GM23248 (cell line): ENCODE results near the gene NEUROD6. TPM values are rescaled to one million over a fixed set of nuclear protein-coding genes. Genes with fewer than 3 reads are reported as not detected.

Source experiments
- DNase-seq: peaks from one replicate; pipeline ENCODE4 v3.0.0-alpha.2; 2015
- H2AFZ ChIP-seq: fragments of 200-600 bp; sonication (generic); 2 replicates; pipeline ENCODE4 v1.6.1; 2016; ENCODE audit warnings: antibody characterized with exemption
- H3F3A ChIP-seq: fragments of 200-600 bp; sonication (generic); 2 replicates; pipeline ENCODE4 v1.6.1; 2016; ENCODE audit warnings: mild to moderate bottlenecking, antibody characterized with exemption, mixed run types; ENCODE audit not compliant: insufficient read depth
- H3K27ac ChIP-seq: fragments of 200-600 bp; sonication (generic); 2 replicates; pipeline ENCODE4 v1.5.1; 2016; ENCODE audit warnings: mild to moderate bottlenecking
- H3K27me3 ChIP-seq: fragments of 200-600 bp; sonication (generic); replicated peaks from 2 replicates; pipeline ENCODE4 v1.6.1; 2016; ENCODE audit warnings: mild to moderate bottlenecking; ENCODE audit not compliant: insufficient read depth
- H3K36me3 ChIP-seq: fragments of 200-600 bp; sonication (generic); 2 replicates; pipeline ENCODE4 v1.6.1; 2016; ENCODE audit warnings: low read depth, mild to moderate bottlenecking
- H3K4me1 ChIP-seq: fragments of 200-600 bp; sonication (generic); 2 replicates; pipeline ENCODE4 v1.6.1; 2016; ENCODE audit warnings: mild to moderate bottlenecking; ENCODE audit not compliant: insufficient read depth
- H3K4me2 ChIP-seq: fragments of 200-600 bp; sonication (generic); one replicate; pipeline ENCODE4 v1.6.1; 2016; ENCODE audit warnings: mild to moderate bottlenecking; ENCODE audit not compliant: unreplicated experiment
- H3K4me3 ChIP-seq: fragments of 200-600 bp; sonication (generic); 2 replicates; pipeline ENCODE4 v1.5.1; 2016; ENCODE audit warnings: mild to moderate bottlenecking
- H3K79me2 ChIP-seq: fragments of 200-600 bp; sonication (generic); 2 replicates; pipeline ENCODE4 v1.6.1; 2016; ENCODE audit warnings: mild to moderate bottlenecking; ENCODE audit not compliant: insufficient read depth
- H3K9ac ChIP-seq: fragments of 200-600 bp; sonication (generic); 2 replicates; pipeline ENCODE4 v1.6.1; 2016; ENCODE audit warnings: mild to moderate bottlenecking
- H3K9me2 ChIP-seq: fragments of 200-600 bp; sonication (generic); 2 replicates; pipeline ENCODE4 v1.6.1; 2016; ENCODE audit warnings: mixed run types, mild to moderate bottlenecking, moderate library complexity; ENCODE audit not compliant: insufficient read depth
- H3K9me3 ChIP-seq: fragments of 200-600 bp; sonication (generic); one replicate; pipeline ENCODE4 v1.6.1; 2017; ENCODE audit warnings: low read depth
- H4K20me1 ChIP-seq: fragments of 200-600 bp; sonication (generic); 2 replicates; pipeline ENCODE4 v1.6.0; 2016; ENCODE audit not compliant: insufficient read depth
- EZH2 ChIP-seq: fragments of 200-600 bp; sonication (generic); IDR thresholded peaks from 2 replicates; pipeline ENCODE4 v1.6.1; 2018; ENCODE audit warnings: antibody characterized with exemption, mild to moderate bottlenecking; ENCODE audit not compliant: insufficient read depth, poor library complexity, severe bottlenecking
- EZH2phosphoT487 ChIP-seq: fragments of 200-600 bp; sonication (generic); IDR thresholded peaks from 2 replicates; pipeline ENCODE4 v1.6.1; 2018; ENCODE audit warnings: antibody characterized with exemption, moderate library complexity, mild to moderate bottlenecking, low read depth; ENCODE audit not compliant: insufficient read depth
- WGBS, 2 experiments: methylation state at CpG; one replicate each; pipeline ENCODE4 v1.1.6; 2015 to 2017; ENCODE audit warnings: low lambda C conversion rate in 2 of 2, low coverage in 1 of 2; ENCODE audit errors: missing lambda C conversion rate in 2 of 2; 5-methylcytosine and 5-hydroxymethylcytosine counted together
- in situ Hi-C: fragments of 300-500 bp; cut with MboI; formaldehyde crosslinking; loops from 2 replicates; pipeline ENCODE4 v1.15.0; 2020
- polyA plus RNA-seq: library from polyadenylated mRNA; unstranded; fragments of >200 nt; fragmentation: Nextera tagmentation; extraction: Ambion mirVana; gene quantifications from 2 replicates; pipeline ENCODE4 v1.2.1, GENCODE V29; 2016
- total RNA-seq: library from RNA; depleted of rRNA; stranded (reverse); fragments of >200 nt; shearing (Covaris generic); gene quantifications from 2 replicates; pipeline ENCODE4 v1.2.3, GENCODE V29; 2014

NEUROD6 gene
- total and polyA plus RNA-seq, 2 experiments from 2014 or later: not detected

DNA sequence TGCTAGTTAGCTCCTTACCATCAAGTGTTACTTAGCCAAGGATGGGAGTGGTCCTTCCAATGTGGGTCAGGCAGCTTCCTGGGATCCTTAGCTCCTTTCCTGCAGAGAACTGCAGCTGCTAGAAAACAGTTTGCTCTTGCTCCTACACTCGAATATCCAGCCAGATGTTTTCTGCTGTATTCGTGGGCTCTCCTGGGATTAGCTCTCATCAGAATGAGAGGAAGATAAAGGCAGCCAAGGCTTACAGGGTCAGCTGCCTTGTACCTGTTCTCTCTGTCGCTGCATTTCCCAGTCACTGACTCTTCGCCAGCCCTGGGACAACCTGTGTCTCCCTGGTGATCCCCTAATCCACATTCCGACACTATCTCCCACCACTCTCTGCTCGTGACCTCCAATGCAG, 29.0 kb downstream of the NEUROD6 start:
- no peak overlapping the region for H3K4me2 ChIP-seq
- in situ Hi-C loops: no loop called here
- no peaks in the 10 kb centered on the region for H3K4me1 ChIP-seq
- TF ChIP-seq EZH2 (no peak), EZH2phosphoT487 (no peak)
- H3K27me3 ChIP-seq: no peaks in the 10 kb centered on the region
- H3K9me2 ChIP-seq: no peaks in the 10 kb centered on the region
- no peak overlapping the region for H3K4me3 ChIP-seq
- H3K27ac ChIP-seq: no peak overlapping the region
- H3K36me3 ChIP-seq: no peaks in the 10 kb centered on the region
- H3K79me2 ChIP-seq: no peaks in the 10 kb centered on the region
- H3K9ac ChIP-seq: no peak overlapping the region
- H3F3A ChIP-seq: no peaks in the 10 kb centered on the region
- 0 to 1% methylated on average over 6 of the region's 6 CpGs for WGBS, 2 experiments
- no peaks in the 10 kb centered on the region for H4K20me1 ChIP-seq
- H2AFZ ChIP-seq: no peak overlapping the region
- H3K9me3 ChIP-seq: no peaks in the 10 kb centered on the region
- DNase-seq: no peak

DNA sequence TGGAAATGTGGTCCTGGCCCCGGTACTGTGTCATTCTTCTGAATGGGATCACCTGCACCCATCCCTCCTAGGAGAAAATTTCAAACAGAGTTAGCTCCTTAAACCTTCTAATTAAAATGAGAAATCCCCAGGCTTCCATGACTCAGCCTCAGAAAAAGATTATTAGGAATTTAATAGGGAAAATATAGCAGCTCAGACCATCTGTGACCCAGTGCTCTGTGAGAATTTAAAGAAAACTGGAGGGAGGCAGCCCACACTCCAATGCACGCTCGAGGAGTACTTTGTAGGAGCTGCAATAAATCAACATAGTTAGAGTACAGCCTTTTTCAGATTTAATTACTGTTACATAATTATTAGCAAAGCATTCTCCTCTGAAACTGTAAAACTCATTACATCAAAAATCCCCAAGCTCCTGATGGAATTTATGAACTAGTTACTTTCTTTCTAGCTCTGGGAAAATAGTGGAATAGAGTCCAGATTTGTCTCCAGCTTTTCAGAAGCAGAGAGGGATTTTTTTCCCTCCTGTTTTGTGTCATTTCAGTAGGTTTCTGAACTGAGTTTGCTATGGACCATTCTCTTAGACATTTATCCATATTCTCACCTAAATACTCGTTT, 30.1 kb downstream of the NEUROD6 start:
- no peaks in the 10 kb centered on the region for H3K4me1 ChIP-seq
- TF ChIP-seq EZH2phosphoT487 (no peak), EZH2 (no peak)
- H3K4me2 ChIP-seq: no peak overlapping the region
- no peaks in the 10 kb centered on the region for H3K9me2 ChIP-seq
- WGBS, 2 experiments: 0 to 2% methylated on average over 4 of the region's 4 CpGs
- H2AFZ ChIP-seq: no peak overlapping the region
- no peak overlapping the region for H3K9ac ChIP-seq
- H3F3A ChIP-seq: no peaks in the 10 kb centered on the region
- H3K79me2 ChIP-seq: no peaks in the 10 kb centered on the region
- in situ Hi-C loops: no loop called here
- no peaks in the 10 kb centered on the region for H3K27me3 ChIP-seq
- H4K20me1 ChIP-seq: no peaks in the 10 kb centered on the region
- H3K9me3 ChIP-seq: no peaks in the 10 kb centered on the region
- H3K36me3 ChIP-seq: no peaks in the 10 kb centered on the region
- DNase-seq: no peak
- H3K4me3 ChIP-seq: no peak overlapping the region
- no peak overlapping the region for H3K27ac ChIP-seq

DNA sequence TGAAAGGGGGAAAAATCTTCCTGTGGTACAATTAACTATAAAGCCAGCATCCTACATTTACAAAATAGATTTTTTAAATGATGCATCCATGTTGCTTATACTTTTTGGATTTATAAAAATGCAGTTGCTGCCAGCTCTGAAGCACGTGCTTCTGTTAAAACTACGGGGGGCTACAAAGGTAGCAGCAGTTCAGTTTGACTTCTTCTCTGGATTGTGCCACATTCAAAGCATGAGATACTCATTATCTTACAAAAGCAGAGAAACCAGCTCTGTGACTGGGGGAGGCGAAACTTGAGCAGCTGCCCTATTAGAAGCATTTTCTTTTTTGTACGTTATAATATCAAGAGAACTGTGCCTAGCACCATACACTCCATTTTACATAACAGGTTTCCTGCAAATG, 31.1 kb downstream of the NEUROD6 start:
- 9 to 10% methylated on average over 4 of the region's 4 CpGs for WGBS, 2 experiments
- H2AFZ ChIP-seq: no peak overlapping the region
- TF ChIP-seq EZH2phosphoT487: no peak
- no peak for TF ChIP-seq EZH2
- no peaks in the 10 kb centered on the region for H3K27me3 ChIP-seq
- H3K4me1 ChIP-seq: no peaks in the 10 kb centered on the region
- no peaks in the 10 kb centered on the region for H3K9me2 ChIP-seq
- H3K9me3 ChIP-seq: no peaks in the 10 kb centered on the region
- no peak overlapping the region for H3K4me2 ChIP-seq
- H3K27ac ChIP-seq: no peak overlapping the region
- in situ Hi-C loops: no loop called here
- no peaks in the 10 kb centered on the region for H3K36me3 ChIP-seq
- no peak overlapping the region for H3K9ac ChIP-seq
- H3K4me3 ChIP-seq: no peak overlapping the region
- no peaks in the 10 kb centered on the region for H3K79me2 ChIP-seq
- H3F3A ChIP-seq: no peaks in the 10 kb centered on the region
- no peak for DNase-seq
- H4K20me1 ChIP-seq: no peaks in the 10 kb centered on the region

DNA sequence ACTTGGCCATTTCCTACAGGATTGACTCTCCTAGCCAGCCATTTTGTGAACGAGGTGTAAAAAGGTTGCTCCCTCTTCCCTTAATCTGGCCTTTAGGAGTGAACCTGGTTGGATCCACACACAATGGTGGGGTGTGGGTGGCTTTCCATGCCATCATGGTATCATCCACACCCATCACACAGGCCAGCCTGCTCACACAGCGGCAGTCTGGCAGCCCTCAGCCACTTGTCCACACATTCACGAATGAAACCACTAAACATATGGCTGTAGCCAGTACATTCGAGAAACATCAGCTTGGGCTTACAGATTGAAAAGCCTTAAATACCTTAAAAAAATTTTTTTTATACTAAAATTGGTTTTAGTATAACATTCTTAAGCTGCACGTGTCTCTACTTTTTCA, 31.9 kb downstream of the NEUROD6 start:
- Histone ChIP-seq H3K9ac (no peak overlapping the region), H3K36me3 (no peaks in the 10 kb centered on the region), H3K4me1 (no peaks in the 10 kb centered on the region), H3K4me2 (no peak overlapping the region), H3K27ac (no peak overlapping the region), H3K79me2 (no peaks in the 10 kb centered on the region), H4K20me1 (no peaks in the 10 kb centered on the region), H3K9me2 (no peaks in the 10 kb centered on the region), H2AFZ (no peak overlapping the region), H3K27me3 (no peaks in the 10 kb centered on the region), H3K4me3 (no peak overlapping the region), H3K9me3 (no peaks in the 10 kb centered on the region), H3F3A (no peaks in the 10 kb centered on the region)
- TF ChIP-seq EZH2 (no peak), EZH2phosphoT487 (no peak)
- no peak for DNase-seq
- in situ Hi-C loops: no loop called here
- WGBS, 2 experiments: 22 to 24% methylated on average over 5 of the region's 5 CpGs

DNA sequence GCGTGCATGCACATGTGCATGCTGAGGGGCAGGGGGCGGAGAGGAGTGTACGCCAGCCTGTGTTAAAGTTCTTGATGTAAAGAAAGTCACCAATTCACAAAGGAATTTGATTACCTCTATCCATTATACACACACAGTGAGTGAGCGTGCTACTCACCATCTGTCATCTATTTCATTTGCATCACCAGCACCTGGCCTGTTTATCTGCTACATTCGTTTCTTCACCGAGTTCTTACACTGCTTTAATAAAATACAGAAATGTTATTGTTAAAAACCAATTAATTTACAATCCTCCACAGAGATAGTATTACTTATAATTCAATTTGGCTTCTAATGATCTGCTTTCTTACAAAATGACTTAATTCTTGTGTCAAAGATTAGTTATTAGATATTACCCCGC, 32.6 kb downstream of the NEUROD6 start:
- H3K9me2 ChIP-seq: no peaks in the 10 kb centered on the region
- no peaks in the 10 kb centered on the region for H3K79me2 ChIP-seq
- H3K27me3 ChIP-seq: no peaks in the 10 kb centered on the region
- no peak overlapping the region for H3K4me3 ChIP-seq
- H4K20me1 ChIP-seq: no peaks in the 10 kb centered on the region
- no peak overlapping the region for H3K4me2 ChIP-seq
- H3K9ac ChIP-seq: no peak overlapping the region
- no peak overlapping the region for H3K27ac ChIP-seq
- WGBS, 2 experiments: 15 to 20% methylated on average over 7 of the region's 7 CpGs
- TF ChIP-seq EZH2 (no peak), EZH2phosphoT487 (no peak)
- no peaks in the 10 kb centered on the region for H3F3A ChIP-seq
- no peaks in the 10 kb centered on the region for H3K36me3 ChIP-seq
- H2AFZ ChIP-seq: no peak overlapping the region
- in situ Hi-C loops: no loop called here
- no peaks in the 10 kb centered on the region for H3K9me3 ChIP-seq
- no peak for DNase-seq
- H3K4me1 ChIP-seq: no peaks in the 10 kb centered on the region
